GM18861 (cell line): ENCODE measurements around the gene E4F1.
A peak's percentile ranks its signal among the peaks of the same experiment; 100 is the strongest.
"Not testable (repeated sequence)": the region's sequence is repeated elsewhere in the genome, so short reads cannot be mapped to it uniquely, and the experiment has no call there.

Experiments
- ATAC-seq: cut with Tn5 transposase; IDR thresholded peaks from one replicate; pipeline ENCODE4 v1.9.1; 2021; ENCODE audit not compliant: unreplicated experiment

The E4F1 gene

GRCh38 chr16:2243031-2243528, 19.7 kb downstream of the E4F1 start:
- no peak for ATAC-seq

GRCh38 chr16:2243781-2244180, 20.4 kb downstream of the E4F1 start:
- no peak for ATAC-seq

- ATAC-seq, result no peak
Observed at GRCh38 chr16:2244301-2244700, 20.9 kb downstream of the E4F1 start.

GRCh38 chr16:2244926-2245795, 21.8 kb downstream of the E4F1 start:
- ATAC-seq, result no peak

GRCh38 chr16:2246301-2246885, 23.0 kb downstream of the E4F1 start:
- no peak for ATAC-seq

GRCh38 chr16:2250652-2251295, 27.4 kb downstream of the E4F1 start:
- ATAC-seq, result no peak

- peak; percentile 75 for ATAC-seq
Observed at GRCh38 chr16:2251296-2252111, 28.1 kb downstream of the E4F1 start, which contains the start of gene ECI1. ECI1 (minus strand) TSS chr16:2251587; CDS start chr16:2251566, 21 bp downstream.

GRCh38 chr16:2252806-2253148, 29.4 kb downstream of the E4F1 start:
- ATAC-seq, result no peak

GRCh38 chr16:2253293-2253692, 29.9 kb downstream of the E4F1 start:
- ATAC-seq, result no peak

- no peak for ATAC-seq
Observed at GRCh38 chr16:2256531-2257140, 33.2 kb downstream of the E4F1 start.

GRCh38 chr16:2257726-2258125, 34.3 kb downstream of the E4F1 start:
- ATAC-seq, result no peak

- ATAC-seq, result not testable (repeated sequence)
Observed at GRCh38 chr16:2258530-2258929, 35.1 kb downstream of the E4F1 start.

- ATAC-seq, result no peak
Observed at GRCh38 chr16:2260250-2260649, 36.9 kb downstream of the E4F1 start.

GRCh38 chr16:2263026-2263425, 39.6 kb downstream of the E4F1 start:
- ATAC-seq, result not testable (repeated sequence)

- ATAC-seq, result not testable (repeated sequence)
Observed at GRCh38 chr16:2266887-2267286, 43.5 kb downstream of the E4F1 start.

- ATAC-seq, result peak; percentile 38
Observed at GRCh38 chr16:2267505-2267912, 44.1 kb downstream of the E4F1 start.

- peak; percentile 61 for ATAC-seq
Observed at GRCh38 chr16:2267913-2268666, 44.7 kb downstream of the E4F1 start, which contains the start of gene RNPS1. RNPS1 (minus strand) TSS chr16:2268126; CDS start chr16:2264643, 3,483 bp downstream.

- ATAC-seq, result no peak
Observed at GRCh38 chr16:2270070-2270462, 46.7 kb downstream of the E4F1 start.

GRCh38 chr16:2270588-2271470, 47.4 kb downstream of the E4F1 start:
- ATAC-seq, result no peak
